ENCODE results near the gene EVA1A. TPM values are rescaled to one million over a fixed set of nuclear protein-coding genes. Genes with fewer than 3 reads are reported as not detected.

The EVA1A gene
- total and polyA plus RNA-seq, 2 experiments from 2014 or later: 4.6 to 7.9 TPM

GRCh38 chr2:75447176-75447575 lies 113.6 kb downstream of the EVA1A start:
- DNase-seq (ENCODE audit: low spot score) (no peak), ATAC-seq (no peak)
- Histone ChIP-seq H3K4me2 (no peak overlapping the region), H3K79me2 (replicated peaks; ENCODE audit: insufficient read depth) (no peaks in the 10 kb centered on the region), H3K27ac (ENCODE audit: low read depth) (no peak overlapping the region), H3K4me3 (no peak overlapping the region), H3K9me2 (ENCODE audit: insufficient read depth) (0 out of 2 replicates have a peak, but pooled peaks cover 5% of the 10 kb centered on the region), H3K27me3 (ENCODE audit: insufficient read depth) (no peaks in the 10 kb centered on the region), H4K20me1 (replicated peaks; ENCODE audit: insufficient read depth) (no peaks in the 10 kb centered on the region), H3K36me3 (ENCODE audit: insufficient read depth) (no peaks in the 10 kb centered on the region), H3F3A (replicated peaks; ENCODE audit: low read depth) (no peaks in the 10 kb centered on the region), H2AFZ (no peak overlapping the region), H3K4me1 (ENCODE audit: insufficient read depth) (no peaks in the 10 kb centered on the region)
- no peak overlapping the region for H3K27ac Mint-ChIP-seq
- no peak overlapping the region for H3K4me3 Mint-ChIP-seq
- TF ChIP-seq POLR2AphosphoS5 (IDR thresholded peaks at IDR 0.05; ENCODE audit: low read depth) (no peak), ZNF462 (CRISPR knock-in tag; IDR thresholded peaks at IDR 0.05) (no peak), JUNB (IDR thresholded peaks at IDR 0.05; ENCODE audit: unreplicated experiment) (no peak), CTCF (conservative IDR thresholded peaks at IDR 0.05; ENCODE audit: low read depth in 2 of 2) (no peak), EZH2phosphoT487 (IDR thresholded peaks at IDR 0.05; ENCODE audit: unreplicated experiment) (no peak), ZNF114 (CRISPR knock-in tag; IDR thresholded peaks at IDR 0.05) (no peak), ETS1 (IDR thresholded peaks at IDR 0.05) (no peak), REST (IDR thresholded peaks at IDR 0.05; ENCODE audit: unreplicated experiment) (no peak), ZNF331 (CRISPR knock-in tag; IDR thresholded peaks at IDR 0.05; ENCODE audit: low read depth) (no peak), STAT1 (IDR thresholded peaks at IDR 0.05; ENCODE audit: unreplicated experiment) (no peak), NANOG (IDR thresholded peaks at IDR 0.05; ENCODE audit: borderline replicate concordance) (no peak)
- no peaks in the 10 kb centered on the region for H3K4me1 Mint-ChIP-seq
- peaks cover 14% of the 10 kb centered on the region; the same call in 2 of the 3 replicates for H3K36me3 Mint-ChIP-seq (ENCODE audit: low read depth)
- H3K27me3 Mint-ChIP-seq (ENCODE audit: insufficient read depth, low read depth, poor library complexity): no peaks in the 10 kb centered on the region
- peaks cover 15% of the 10 kb centered on the region for H3K9me3 Mint-ChIP-seq
